Measurements from ENCODE around the gene BBX.
A peak's percentile ranks its signal among the peaks of the same experiment; 100 is the strongest.

Gene BBX

DNA sequence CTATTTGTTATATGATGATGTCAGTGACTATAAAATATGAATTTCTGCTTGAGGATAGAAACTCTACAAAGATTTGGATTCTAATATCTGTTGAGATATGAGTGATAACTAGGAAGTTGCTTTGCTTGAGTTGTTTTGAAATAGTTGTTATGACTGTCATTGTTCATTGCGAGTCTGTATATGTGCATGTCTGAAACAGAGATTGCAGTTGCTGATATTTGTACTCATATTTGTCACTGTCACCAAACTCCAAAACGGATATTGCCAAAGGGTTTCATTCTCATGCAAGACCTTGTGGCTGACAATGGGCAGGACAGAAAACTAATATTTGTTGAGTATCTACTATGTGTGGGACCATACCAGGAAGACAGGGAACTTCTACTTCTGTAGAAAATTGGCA lies 327.9 kb downstream of the BBX start:
- no peak for DNase-seq

DNA sequence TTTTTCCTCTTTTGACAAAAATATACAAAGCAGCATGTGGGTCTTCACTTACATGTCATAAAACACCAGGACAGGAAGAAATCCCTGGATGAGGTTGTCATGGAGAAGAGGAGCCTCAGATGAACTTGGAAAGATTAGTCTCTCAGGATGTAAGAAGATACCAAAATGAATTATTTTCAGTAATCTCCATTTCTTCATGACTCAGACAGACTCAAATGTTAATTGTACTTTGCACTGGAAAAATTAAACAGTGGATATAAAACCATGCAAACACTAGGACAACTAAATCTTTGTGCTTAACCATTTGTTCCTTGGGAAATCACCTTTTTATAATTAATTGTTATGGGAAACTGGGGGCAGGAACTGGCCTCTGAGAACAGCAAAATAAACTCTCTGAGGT lies 331.1 kb downstream of the BBX start:
- no peak for DNase-seq

DNA sequence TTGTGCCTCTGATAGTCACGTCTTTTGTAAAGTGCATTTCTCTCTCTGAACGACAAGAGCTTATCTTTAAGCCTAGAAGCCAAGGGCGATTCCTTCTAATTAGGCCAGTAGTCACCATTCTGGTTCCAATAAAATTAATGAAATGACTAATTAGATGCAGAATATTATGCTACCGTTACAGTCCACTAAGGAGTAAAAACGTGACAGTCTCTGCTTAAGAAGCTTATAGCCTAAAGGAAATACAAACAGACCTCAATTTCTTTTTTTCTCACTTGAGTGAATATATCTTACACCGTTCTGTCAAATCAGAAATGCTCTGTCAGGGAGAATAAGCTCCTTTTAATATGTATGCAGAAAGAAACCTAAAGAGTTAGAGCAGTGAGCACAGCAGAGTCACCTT lies 332.0 kb downstream of the BBX start:
- DNase-seq: no peak

DNA sequence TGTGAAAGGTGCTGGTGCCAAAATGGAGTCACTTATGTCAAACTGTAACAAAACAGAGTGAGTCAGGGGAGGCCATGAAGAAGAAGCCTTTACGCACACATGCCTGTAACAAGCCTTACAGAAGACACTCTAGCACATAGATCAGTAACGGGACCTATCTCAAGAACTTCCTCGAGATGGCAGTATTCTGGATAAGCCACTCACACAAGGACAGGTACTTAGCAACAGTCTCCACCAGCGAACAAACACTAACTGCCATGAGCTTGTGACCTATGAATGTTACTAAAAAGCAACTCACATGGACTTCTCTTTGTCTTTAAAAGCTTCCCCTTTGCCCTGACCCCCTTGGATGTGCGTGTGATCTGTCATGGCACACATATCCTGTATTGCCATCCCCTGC lies 332.9 kb downstream of the BBX start:
- peak in 1 of 2 donors; percentile 3 for DNase-seq

DNA sequence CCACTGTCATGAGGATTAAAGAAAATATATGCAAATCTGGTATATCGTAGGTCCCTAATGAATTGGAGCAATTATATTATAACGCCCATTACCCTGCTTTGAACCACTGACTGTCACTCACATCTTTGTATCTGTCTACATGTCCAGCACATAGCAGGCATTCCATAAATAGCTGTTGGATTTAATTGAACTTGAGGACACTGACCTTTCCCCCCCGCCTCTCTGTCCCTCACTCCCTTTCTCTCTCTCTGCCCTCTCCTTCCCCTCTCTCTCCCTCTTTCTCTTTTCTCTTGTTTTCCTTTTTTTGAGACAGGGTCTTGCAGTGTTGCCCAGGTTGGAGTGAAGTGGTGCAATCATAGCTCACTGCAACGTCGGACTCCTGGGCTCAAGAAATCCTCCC lies 335.1 kb downstream of the BBX start:
- no peak for DNase-seq

DNA sequence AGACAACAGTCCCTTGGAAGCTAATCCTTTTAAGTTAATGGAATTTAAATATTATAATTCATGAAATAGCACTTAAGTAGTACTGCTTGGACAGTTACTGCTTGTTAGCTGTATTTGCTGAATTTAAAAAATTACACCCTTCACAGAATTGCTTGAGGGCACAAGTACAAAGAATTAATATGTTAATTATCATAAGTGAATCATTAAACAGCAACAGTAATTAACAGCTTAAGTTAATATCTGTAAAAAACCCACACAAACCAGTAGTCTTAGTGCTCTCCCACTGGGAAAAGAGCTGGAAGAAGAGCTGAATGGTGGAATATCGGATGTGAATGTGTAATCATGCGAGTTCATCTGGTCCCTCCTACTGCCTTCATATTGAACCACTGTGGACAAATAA lies 336.1 kb downstream of the BBX start:
- no peak for DNase-seq

Data from CD4-positive, alpha-beta T cell treated with Interferon alpha-2 for 1 hour (primary cell).